Measurements from ENCODE around the gene LILRA5. TPM values are rescaled to one million over a fixed set of nuclear protein-coding genes. Genes with fewer than 3 reads are reported as not detected.
"Not testable (repeated sequence)": the region's sequence is repeated elsewhere in the genome, so short reads cannot be mapped to it uniquely, and the experiment has no call there.

Gene LILRA5
- polyA plus RNA-seq, 1 donor (not counting 4 experiments of a cell fraction or from before 2014, with no cell fraction given): not detected

- dilution Hi-C loops (cut with MboI; ENCODE audit: extremely low pct_ligation_motif_present, low sequenced_read_pairs): no loop called here
- Histone ChIP-seq H3K4me2 (ENCODE audit: control insufficient read depth, extremely low read depth, insufficient read depth, low read depth, low read length) (no peak overlapping the region), H3K27ac (ENCODE audit: control insufficient read depth, insufficient read depth, low read length) (no peak overlapping the region), H3K79me2 (ENCODE audit: control insufficient read depth, insufficient read depth, low read length) (no peaks in the 10 kb centered on the region), H3K9me3 (ENCODE audit: control insufficient read depth, low read depth, low read length) (no peaks in the 10 kb centered on the region), H3K4me3 (ENCODE audit: control insufficient read depth in 2 of 3, extremely low read depth in 1 of 3, insufficient read depth in 2 of 3, low read depth in 1 of 3, low read length in 3 of 3) (no peak overlapping the region), H3K4me1 (ENCODE audit: control insufficient read depth, extremely low read depth, insufficient read depth, low read length) (no peaks in the 10 kb centered on the region), H4K20me1 (ENCODE audit: control insufficient read depth, extremely low read depth, insufficient read depth, low read length) (no peaks in the 10 kb centered on the region), H3K9ac (ENCODE audit: control insufficient read depth, extremely low read depth, insufficient read depth, low read length) (no peak overlapping the region), H2AFZ (ENCODE audit: control insufficient read depth, low read length) (no peak overlapping the region), H3K27me3 (ENCODE audit: control insufficient read depth, extremely low read depth, insufficient read depth, low read length) (no peaks in the 10 kb centered on the region), H3K9me1 (ENCODE audit: control insufficient read depth, extremely low read depth, insufficient read depth, low read length) (no peaks in the 10 kb centered on the region), H3K36me3 (ENCODE audit: control insufficient read depth in 2 of 2, extremely low read depth in 1 of 2, insufficient read depth in 2 of 2, low read length in 2 of 2) (no peaks in the 10 kb centered on the region)
- no peak for DNase-seq (ENCODE audit: low read depth, low spot score)
- TF ChIP-seq CTCF (optimal IDR thresholded peaks at IDR 0.05 in 1 of 3, IDR thresholded peaks at IDR 0.05 in 1 of 3, conservative IDR thresholded peaks at IDR 0.05 in 1 of 3; ENCODE audit: extremely low read depth in 1 of 3, insufficient read depth in 2 of 3, low read length in 3 of 3) (no peak), EZH2 (IDR thresholded peaks at IDR 0.05; ENCODE audit: low read length) (no peak)
- FAIRE-seq: no peak
These were observed 11.1 kb upstream of the LILRA5 start for GRCh38 chr19:54324071-54324470.

GRCh38 chr19:54322934-54323333, 10.0 kb upstream of the LILRA5 start:
- H3K79me2 ChIP-seq (ENCODE audit: control insufficient read depth, insufficient read depth, low read length); H2AFZ ChIP-seq (ENCODE audit: control insufficient read depth, low read length); H3K9me1 ChIP-seq (ENCODE audit: control insufficient read depth, extremely low read depth, insufficient read depth, low read length); FAIRE-seq; H3K9me3 ChIP-seq (ENCODE audit: control insufficient read depth, low read depth, low read length); DNase-seq (ENCODE audit: low read depth, low spot score); H3K27me3 ChIP-seq (ENCODE audit: control insufficient read depth, extremely low read depth, insufficient read depth, low read length); H3K27ac ChIP-seq (ENCODE audit: control insufficient read depth, insufficient read depth, low read length); H4K20me1 ChIP-seq (ENCODE audit: control insufficient read depth, extremely low read depth, insufficient read depth, low read length); dilution Hi-C loops (cut with MboI; ENCODE audit: extremely low pct_ligation_motif_present, low sequenced_read_pairs); H3K4me2 ChIP-seq (ENCODE audit: control insufficient read depth, extremely low read depth, insufficient read depth, low read depth, low read length); H3K4me3 ChIP-seq (ENCODE audit: control insufficient read depth in 2 of 3, extremely low read depth in 1 of 3, insufficient read depth in 2 of 3, low read depth in 1 of 3, low read length in 3 of 3); H3K36me3 ChIP-seq (ENCODE audit: control insufficient read depth in 2 of 2, extremely low read depth in 1 of 2, insufficient read depth in 2 of 2, low read length in 2 of 2); H3K4me1 ChIP-seq (ENCODE audit: control insufficient read depth, extremely low read depth, insufficient read depth, low read length); H3K9ac ChIP-seq (ENCODE audit: control insufficient read depth, extremely low read depth, insufficient read depth, low read length): not testable (repeated sequence)

GRCh38 chr19:54322295-54322694, 9.3 kb upstream of the LILRA5 start:
- H3K9ac ChIP-seq (ENCODE audit: control insufficient read depth, extremely low read depth, insufficient read depth, low read length); H2AFZ ChIP-seq (ENCODE audit: control insufficient read depth, low read length); H3K36me3 ChIP-seq (ENCODE audit: control insufficient read depth in 2 of 2, extremely low read depth in 1 of 2, insufficient read depth in 2 of 2, low read length in 2 of 2); H3K9me1 ChIP-seq (ENCODE audit: control insufficient read depth, extremely low read depth, insufficient read depth, low read length); FAIRE-seq; H3K9me3 ChIP-seq (ENCODE audit: control insufficient read depth, low read depth, low read length); dilution Hi-C loops (cut with MboI; ENCODE audit: extremely low pct_ligation_motif_present, low sequenced_read_pairs); H4K20me1 ChIP-seq (ENCODE audit: control insufficient read depth, extremely low read depth, insufficient read depth, low read length); H3K4me1 ChIP-seq (ENCODE audit: control insufficient read depth, extremely low read depth, insufficient read depth, low read length); H3K4me3 ChIP-seq (ENCODE audit: control insufficient read depth in 2 of 3, extremely low read depth in 1 of 3, insufficient read depth in 2 of 3, low read depth in 1 of 3, low read length in 3 of 3); H3K79me2 ChIP-seq (ENCODE audit: control insufficient read depth, insufficient read depth, low read length); H3K27me3 ChIP-seq (ENCODE audit: control insufficient read depth, extremely low read depth, insufficient read depth, low read length); H3K27ac ChIP-seq (ENCODE audit: control insufficient read depth, insufficient read depth, low read length); DNase-seq (ENCODE audit: low read depth, low spot score); H3K4me2 ChIP-seq (ENCODE audit: control insufficient read depth, extremely low read depth, insufficient read depth, low read depth, low read length): not testable (repeated sequence)
